Renal cortical epithelial cell (primary cell): ENCODE measurements around the gene SAPCD1. TPM values are rescaled to one million over a fixed set of nuclear protein-coding genes. Genes with fewer than 3 reads are reported as not detected.

Experiments used
- DNase-seq: peaks from one replicate; pipeline ENCODE4 v3.0.0-alpha.2; 2011; ENCODE audit warnings: low read depth
- total RNA-seq: library from RNA; depleted of rRNA; stranded (reverse); fragments of >200 nt; gene quantifications from 2 replicates; pipeline ENCODE4 v1.2.3, GENCODE V29; 2014

Gene SAPCD1
- total RNA-seq, 1 donor from 2014 or later: 0.50 TPM

GRCh38 chr6:31750411-31751022, 11.9 kb upstream of the SAPCD1 start:
- DNase-seq: no peak

- DNase-seq: peak; percentile 36
These were observed 9.6 kb upstream of the SAPCD1 start for GRCh38 chr6:31752739-31753319.

- DNase-seq: no peak
These were observed 4.2 kb upstream of the SAPCD1 start for GRCh38 chr6:31758281-31758680.

- DNase-seq: no peak
These were observed 1.7 kb upstream of the SAPCD1 start for GRCh38 chr6:31760790-31761189.

GRCh38 chr6:31761343-31761742, 1.1 kb upstream of the SAPCD1 start:
- DNase-seq: no peak

- DNase-seq: no peak
These were observed 592 bp downstream of the SAPCD1 start for GRCh38 chr6:31762878-31763618.

- DNase-seq: peak; percentile 45
These were observed 1.1 kb downstream of the SAPCD1 start for GRCh38 chr6:31763619-31763940.

GRCh38 chr6:31764198-31764597, 1.7 kb downstream of the SAPCD1 start:
- DNase-seq: no peak

- no peak for DNase-seq
These were observed 3.1 kb downstream of the SAPCD1 start for GRCh38 chr6:31765559-31765909.

- DNase-seq: no peak
These were observed 3.7 kb downstream of the SAPCD1 start for GRCh38 chr6:31765910-31766794.

GRCh38 chr6:31767096-31767645, 4.7 kb downstream of the SAPCD1 start:
- no peak for DNase-seq

- no peak for DNase-seq
These were observed 6.2 kb downstream of the SAPCD1 start for GRCh38 chr6:31768363-31769257.

- DNase-seq: peak; percentile 44
These were observed 7.4 kb downstream of the SAPCD1 start for GRCh38 chr6:31769684-31770371.

- no peak for DNase-seq
These were observed 8.4 kb downstream of the SAPCD1 start for GRCh38 chr6:31770860-31771259.

- DNase-seq: no peak
These were observed 9.5 kb downstream of the SAPCD1 start for GRCh38 chr6:31771992-31772358.

- DNase-seq: no peak
These were observed 12.7 kb downstream of the SAPCD1 start for GRCh38 chr6:31775184-31775583.

GRCh38 chr6:31775633-31776484, 13.4 kb downstream of the SAPCD1 start:
- DNase-seq: no peak

- no peak for DNase-seq
These were observed 14.1 kb downstream of the SAPCD1 start for GRCh38 chr6:31776485-31776988.

- peak; percentile 95 for DNase-seq
These were observed 14.7 kb downstream of the SAPCD1 start, which contains the start of gene VWA7 for GRCh38 chr6:31776989-31777666. TSS of gene VWA7 (minus strand) at chr6:31777328. CDS start at chr6:31776779, 549 bp downstream.
